H1 (cell line): ENCODE measurements around the gene MAP3K13. TPM values are rescaled to one million over a fixed set of nuclear protein-coding genes. Genes with fewer than 3 reads are reported as not detected.

ENCODE experiments used
- CTCF ChIA-PET: fragments of 300-600 bp; sonication (Branson Sonifier 250); formaldehyde crosslinking; loops from one replicate; lab custom pipeline; 2021; ENCODE audit not compliant: partially characterized antibody; lab: Charles Lee
- POLR2A ChIA-PET: fragments of 300-600 bp; sonication (Branson Sonifier 250); formaldehyde crosslinking; loops from one replicate; lab custom pipeline; 2021; ENCODE audit warnings: inconsistent platforms; ENCODE audit not compliant: partially characterized antibody; lab: Charles Lee
- DNase-seq, 2 experiments: peaks; one replicate each; pipeline versions ENCODE4 v3.0.0 to v3.0.0-alpha.2; 2010 to 2022; ENCODE audit warnings: low spot score in 2 of 2, low read depth in 1 of 2, mixed read lengths in 1 of 2
- FAIRE-seq: peaks from 2 replicates; lab custom pipeline; 2011; peaks lifted over from hg19 to GRCh38; lab: Jason Lieb, UNC
- H2AFZ ChIP-seq: 2 replicates; pipeline ENCODE4 v1.8.1; 2012; ENCODE audit warnings: low read length, inconsistent platforms
- H2AK5ac ChIP-seq: 2 replicates; pipeline ENCODE4 v1.6.1; 2013; ENCODE audit warnings: low read depth, low read length
- H2BK120ac ChIP-seq: replicated peaks from 2 replicates; pipeline ENCODE3; 2013; ENCODE audit warnings: low read depth, low read length, inconsistent platforms
- H2BK12ac ChIP-seq: 2 replicates; pipeline ENCODE4 v1.6.1; 2013; ENCODE audit warnings: low read depth, low read length
- H2BK15ac ChIP-seq: 2 replicates; pipeline ENCODE4 v1.6.1; 2013; ENCODE audit warnings: low read length
- H2BK20ac ChIP-seq: 2 replicates; pipeline ENCODE4 v1.6.1; 2013; ENCODE audit warnings: low read length
- H2BK5ac ChIP-seq: 2 replicates; pipeline ENCODE4 v1.6.1; 2013; ENCODE audit warnings: low read depth, low read length
- H3K14ac ChIP-seq: 2 replicates; pipeline ENCODE4 v1.6.1; 2013; ENCODE audit warnings: inconsistent platforms; ENCODE audit not compliant: insufficient read length
- H3K18ac ChIP-seq: 2 replicates; pipeline ENCODE4 v1.6.1; 2013; ENCODE audit warnings: low read length; ENCODE audit errors: extremely low read depth
- H3K23ac ChIP-seq: 2 replicates; pipeline ENCODE4 v1.6.1; 2013; ENCODE audit warnings: inconsistent platforms; ENCODE audit not compliant: insufficient read length
- H3K23me2 ChIP-seq: 2 replicates; pipeline ENCODE4 v1.6.1; 2013; ENCODE audit warnings: low read depth, low read length
- H3K27ac ChIP-seq: 2 replicates; pipeline ENCODE4 v1.6.1; 2011; ENCODE audit warnings: low read depth, low read length, inconsistent platforms
- H3K27me3 ChIP-seq, 4 experiments: replicated peaks in 1 of 4; 1 replicate in 1 of 4; 2 replicates in 3 of 4; pipeline versions ENCODE4 v1.6.1 to v1.8.1; 2011 to 2013; ENCODE audit warnings: low read length in 3 of 4, mild to moderate bottlenecking in 3 of 4, inconsistent platforms in 2 of 4, mixed read lengths in 2 of 4, moderate library complexity in 1 of 4; ENCODE audit not compliant: control insufficient read depth in 3 of 4, insufficient read depth in 3 of 4; ENCODE audit errors: extremely low read depth in 1 of 4
- H3K36me3 ChIP-seq, 4 experiments: 2 replicates each; pipeline versions ENCODE4 v1.6.1 to v1.8.1; 2011 to 2013; ENCODE audit warnings: mild to moderate bottlenecking in 4 of 4, low read length in 3 of 4, moderate library complexity in 2 of 4, control low read depth in 1 of 4, inconsistent platforms in 1 of 4; ENCODE audit not compliant: insufficient read depth in 4 of 4, control insufficient read depth in 2 of 4
- H3K4ac ChIP-seq: replicated peaks from 2 replicates; pipeline ENCODE3; 2013; ENCODE audit warnings: low read length, low read depth, mixed read lengths, inconsistent platforms; ENCODE audit not compliant: insufficient read length
- H3K4me1 ChIP-seq, 4 experiments: replicated peaks in 1 of 4; 1 replicate in 1 of 4; 2 replicates in 3 of 4; pipeline versions ENCODE4 v1.6.1 to v1.8.1; 2011 to 2013; ENCODE audit warnings: low read length in 3 of 4, inconsistent platforms in 2 of 4, mixed read lengths in 1 of 4; ENCODE audit not compliant: insufficient read depth in 4 of 4, control insufficient read depth in 3 of 4
- H3K4me2 ChIP-seq, 2 experiments: 2 replicates each; pipeline versions ENCODE4 v1.6.1 to v1.8.1; 2011 to 2013; ENCODE audit warnings: low read depth in 2 of 2, low read length in 2 of 2, control low read depth in 1 of 2, inconsistent platforms in 1 of 2, mild to moderate bottlenecking in 1 of 2; ENCODE audit not compliant: insufficient read depth in 1 of 2
- H3K4me3 ChIP-seq, 4 experiments: fragments of 200-600, 300-600 bp in 1 of 4; sonication (generic), shearing (Covaris generic), sonication (Bioruptor Twin) in 1 of 4; 2 replicates each; pipeline versions ENCODE4 v1.5.1 to v1.8.1; 2011 to 2016; ENCODE audit warnings: low read length in 4 of 4, low read depth in 3 of 4, control low read depth in 2 of 4, inconsistent platforms in 2 of 4, mild to moderate bottlenecking in 2 of 4, mixed read lengths in 1 of 4, moderate library complexity in 1 of 4; ENCODE audit not compliant: insufficient read depth in 2 of 4; ENCODE audit errors: extremely low read depth in 1 of 4
- H3K56ac ChIP-seq: replicated peaks from 2 replicates; pipeline ENCODE3; 2013; ENCODE audit warnings: low read depth, mild to moderate bottlenecking, mixed read lengths, low read length, inconsistent platforms; ENCODE audit not compliant: insufficient read length
- H3K79me1 ChIP-seq: 2 replicates; pipeline ENCODE4 v1.6.1; 2013; ENCODE audit warnings: low read depth, low read length, control low read depth
- H3K79me2 ChIP-seq, 2 experiments: 2 replicates each; pipeline versions ENCODE4 v1.6.1 to v1.8.1; 2012 to 2013; ENCODE audit warnings: low read length in 2 of 2, mild to moderate bottlenecking in 2 of 2, inconsistent platforms in 1 of 2; ENCODE audit not compliant: insufficient read depth in 2 of 2, control insufficient read depth in 1 of 2
- H3K9ac ChIP-seq, 4 experiments: replicated peaks in 1 of 4; 1 replicate in 1 of 4; 2 replicates in 3 of 4; pipeline versions ENCODE4 v1.6.1 to v1.8.1; 2011 to 2013; ENCODE audit warnings: low read depth in 3 of 4, low read length in 3 of 4, control low read depth in 2 of 4, mild to moderate bottlenecking in 2 of 4, moderate library complexity in 2 of 4, inconsistent platforms in 1 of 4; ENCODE audit errors: extremely low read depth in 1 of 4
- H3K9me3 ChIP-seq, 2 experiments: 2 replicates each; pipeline versions ENCODE4 v1.6.1 to v1.8.1; 2012 to 2013; ENCODE audit warnings: mild to moderate bottlenecking in 2 of 2, moderate library complexity in 2 of 2, control low read depth in 1 of 2, inconsistent platforms in 1 of 2, low read depth in 1 of 2, low read length in 1 of 2, mixed read lengths in 1 of 2; ENCODE audit not compliant: insufficient read depth in 2 of 2
- H4K20me1 ChIP-seq, 2 experiments: replicated peaks in 1 of 2; 2 replicates each; pipeline versions ENCODE3 to v1.8.1; 2011 to 2013; ENCODE audit warnings: inconsistent platforms in 2 of 2, low read length in 2 of 2, mild to moderate bottlenecking in 1 of 2; ENCODE audit not compliant: insufficient read depth in 2 of 2, control insufficient read depth in 1 of 2
- H4K5ac ChIP-seq: 2 replicates; pipeline ENCODE4 v1.6.1; 2013; ENCODE audit warnings: low read length, low read depth, mixed read lengths, inconsistent platforms; ENCODE audit not compliant: insufficient read length
- H4K8ac ChIP-seq: 2 replicates; pipeline ENCODE4 v1.8.0; 2013; ENCODE audit warnings: mild to moderate bottlenecking, moderate library complexity, low read length, inconsistent platforms; ENCODE audit not compliant: insufficient read depth; ENCODE audit errors: extremely low read depth
- H4K91ac ChIP-seq: replicated peaks from 2 replicates; pipeline ENCODE3; 2013; ENCODE audit warnings: low read length, mixed read lengths, inconsistent platforms; ENCODE audit not compliant: insufficient read length
- BACH1 ChIP-seq: IDR thresholded peaks from 2 replicates; pipeline ENCODE4 v1.6.1; 2012; ENCODE audit warnings: low read length, improper control_type of control experiment
- CHD1 ChIP-seq: IDR thresholded peaks from 2 replicates; pipeline ENCODE4 v1.6.1; 2012; ENCODE audit warnings: low read depth, low read length, improper control_type of control experiment
- CREB1 ChIP-seq: IDR thresholded peaks from 2 replicates; pipeline ENCODE4 v1.6.1; 2012; ENCODE audit warnings: inconsistent platforms
- NRF1 ChIP-seq: IDR thresholded peaks from 2 replicates; pipeline ENCODE4 v1.6.1; 2011; ENCODE audit warnings: mild to moderate bottlenecking, low read depth, low read length, improper control_type of control experiment
- PHF8 ChIP-seq: fragments of 200-600 bp; sonication (generic); conservative IDR thresholded peaks from 2 replicates; pipeline ENCODE4 v1.7.1; 2012; ENCODE audit warnings: low read depth, mild to moderate bottlenecking, inconsistent platforms, low read length, moderate library complexity
- SRF ChIP-seq: IDR thresholded peaks from 2 replicates; pipeline ENCODE4 v1.6.1; 2011; ENCODE audit warnings: mild to moderate bottlenecking, low read depth, low read length, moderate library complexity
- TBP ChIP-seq: IDR thresholded peaks from 2 replicates; pipeline ENCODE4 v1.6.1; 2011; ENCODE audit warnings: low read depth, low read length, improper control_type of control experiment
- polyA plus RNA-seq, 7 experiments: library from polyadenylated mRNA; depleted of rRNA in 3 of 7; stranded (reverse) in 5 of 7; unstranded in 2 of 7; fragments of >200 nt in 5 of 7; fragments of 200-250 nt in 2 of 7; gene quantifications; 1 replicate in 5 of 7; 2 replicates in 1 of 7; 4 replicates in 1 of 7; pipeline versions ENCODE4 v1.2.1 to v1.2.3, GENCODE V29; 2011 to 2013; ENCODE audit warnings: missing spikeins in 2 of 7, mixed read lengths in 2 of 7
- total RNA-seq: library from RNA; stranded (reverse); fragmentation: NEBNext Ultra II Directional; extraction: Animal tissue kit (Norgen Biotek cat#: 25700); gene quantifications from 2 replicates; pipeline ENCODE4 v1.2.1, GENCODE V29; 2021

MAP3K13 gene
- total and polyA plus RNA-seq, 2 of the 8 experiments (the other 6 are each of a cell fraction or from before 2014, with no cell fraction given) = 6.8 to 17.9 TPM

DNA sequence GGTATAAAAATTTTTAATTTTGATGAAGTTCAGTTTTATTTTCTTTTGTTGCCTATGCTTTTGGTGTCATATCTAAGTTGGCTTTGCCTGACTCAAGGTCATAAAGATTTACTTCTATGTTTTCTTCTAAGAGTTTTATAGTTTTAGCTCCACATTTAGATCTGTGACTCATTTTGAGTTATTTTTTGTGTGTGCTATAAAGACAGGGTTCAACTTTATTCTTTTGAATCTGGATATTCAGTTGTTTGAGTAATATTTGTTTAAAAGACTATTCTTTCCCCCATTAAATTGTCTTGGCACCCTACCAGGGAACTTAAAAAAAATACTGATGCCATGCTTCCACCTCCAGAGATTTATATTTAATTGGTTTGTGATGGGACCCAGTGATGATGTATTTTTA is 4.0 kb downstream of the MAP3K13 start:
- Histone ChIP-seq H3K79me2 (no peaks in the 10 kb centered on the region), H3K36me3 (no peaks in the 10 kb centered on the region), H2AK5ac (no peak overlapping the region), H3K23me2 (peaks cover 4% of the 10 kb centered on the region; the same call in 1 of the 2 replicates), H4K91ac (no peak overlapping the region), H3K9ac (no peak overlapping the region), H3K4ac (no peak overlapping the region), H2BK5ac (no peak overlapping the region), H2BK120ac (no peak overlapping the region), H2AFZ (no peak overlapping the region), H2BK20ac (no peak overlapping the region), H3K23ac (no peak overlapping the region), H4K5ac (no peak overlapping the region), H4K8ac (no peak overlapping the region), H3K18ac (no peak overlapping the region), H2BK15ac (no peak overlapping the region), H3K4me3 (no peak overlapping the region), H4K20me1 (no peaks in the 10 kb centered on the region), H3K79me1 (no peaks in the 10 kb centered on the region), H3K27me3 (peaks cover 2 to 13% (median 5%) of the 10 kb centered on the region in 4 experiments; a peak in 6 of 7 replicates), H3K56ac (no peak overlapping the region), H3K9me3 (no peaks in the 10 kb centered on the region), H3K14ac (no peak overlapping the region), H2BK12ac (no peak overlapping the region), H3K4me2 (no peak overlapping the region), H3K4me1 (peaks cover 0 to 5% (median 0%) of the 10 kb centered on the region in 4 experiments; a peak in 1 of 7 replicates), H3K27ac (no peak overlapping the region)
- TF ChIP-seq BACH1 (no peak), SRF (no peak), NRF1 (no peak), CREB1 (no peak), PHF8 (no peak), TBP (no peak), CHD1 (no peak)
- ChIA-PET CTCF (interaction anchor here (1.2 to 2.4 kb wide), 3 partner anchors 12 to 14 kb away, joined by 3 to 5 read pairs (median 4); no protein-coding TSS in a partner anchor), POLR2A (no interaction called here)
- DNase-seq (no peak), FAIRE-seq (no peak)
